Hair follicle dermal papilla cell (primary cell): ENCODE measurements around the gene SIAE. TPM values are rescaled to one million over a fixed set of nuclear protein-coding genes. Genes with fewer than 3 reads are reported as not detected.

ENCODE experiments used
- small RNA-seq: library from RNA; depleted of rRNA; stranded (forward); fragments of <200 nt; gene quantifications from one replicate; pipeline ENCODE3, GENCODE V24; 2012
- total RNA-seq: library from RNA; depleted of rRNA; stranded (reverse); fragments of >200 nt; gene quantifications from 2 replicates; pipeline ENCODE4 v1.2.3, GENCODE V29; 2012

SIAE gene
- 10.1 and 11.5 TPM in 2 replicates for total RNA-seq

DNA sequence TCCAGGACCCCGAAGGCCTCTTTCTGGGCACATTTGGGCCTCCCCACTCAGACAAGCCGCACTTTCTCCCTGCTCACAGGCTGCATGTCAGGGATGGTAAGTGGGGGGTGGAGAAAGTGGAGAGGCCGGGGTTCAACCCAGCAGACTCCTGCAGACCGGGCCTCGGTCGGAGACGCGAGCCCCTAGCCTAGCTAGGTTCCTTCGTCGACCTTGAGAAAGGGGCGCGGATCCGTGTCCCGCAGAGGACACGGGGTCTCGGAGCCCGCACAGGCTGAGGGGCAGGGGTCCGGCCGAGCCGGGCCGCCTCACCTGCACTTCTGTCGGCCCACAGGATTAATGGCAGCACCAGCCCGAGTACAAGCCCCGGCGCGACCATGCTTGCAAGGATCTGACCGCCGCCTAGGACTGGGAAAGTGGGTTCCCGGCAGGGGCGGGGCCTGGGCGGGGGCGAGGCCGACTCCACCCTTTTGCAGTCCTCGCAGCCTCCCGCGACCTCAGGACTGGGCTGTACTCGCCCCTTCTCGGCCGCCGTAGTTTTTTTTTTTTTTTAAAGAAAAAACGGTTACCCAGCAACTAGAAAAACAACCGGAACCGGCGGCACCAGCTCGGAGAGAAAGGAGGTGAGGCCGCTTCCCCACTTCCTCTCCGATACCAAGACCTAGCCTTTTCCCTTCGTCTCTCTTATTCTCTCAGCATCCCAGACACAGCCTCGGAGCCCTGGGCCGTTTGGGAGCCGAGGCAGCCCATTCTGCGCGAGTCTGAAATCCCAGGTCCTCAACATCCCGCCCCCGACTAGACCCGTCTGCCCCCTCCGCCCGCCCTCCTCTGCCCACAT lies at the start of gene SIAE, which contains the start of gene SPA17:
SIAE (minus strand) TSS at position 407 of the 835 bp plus-strand sequence; CDS start at position 376, 31 bp downstream.
SPA17 (plus strand) TSS at position 572 of the 835 bp plus-strand sequence. CDS start 1,361 bp downstream, outside the sequence.

DNA sequence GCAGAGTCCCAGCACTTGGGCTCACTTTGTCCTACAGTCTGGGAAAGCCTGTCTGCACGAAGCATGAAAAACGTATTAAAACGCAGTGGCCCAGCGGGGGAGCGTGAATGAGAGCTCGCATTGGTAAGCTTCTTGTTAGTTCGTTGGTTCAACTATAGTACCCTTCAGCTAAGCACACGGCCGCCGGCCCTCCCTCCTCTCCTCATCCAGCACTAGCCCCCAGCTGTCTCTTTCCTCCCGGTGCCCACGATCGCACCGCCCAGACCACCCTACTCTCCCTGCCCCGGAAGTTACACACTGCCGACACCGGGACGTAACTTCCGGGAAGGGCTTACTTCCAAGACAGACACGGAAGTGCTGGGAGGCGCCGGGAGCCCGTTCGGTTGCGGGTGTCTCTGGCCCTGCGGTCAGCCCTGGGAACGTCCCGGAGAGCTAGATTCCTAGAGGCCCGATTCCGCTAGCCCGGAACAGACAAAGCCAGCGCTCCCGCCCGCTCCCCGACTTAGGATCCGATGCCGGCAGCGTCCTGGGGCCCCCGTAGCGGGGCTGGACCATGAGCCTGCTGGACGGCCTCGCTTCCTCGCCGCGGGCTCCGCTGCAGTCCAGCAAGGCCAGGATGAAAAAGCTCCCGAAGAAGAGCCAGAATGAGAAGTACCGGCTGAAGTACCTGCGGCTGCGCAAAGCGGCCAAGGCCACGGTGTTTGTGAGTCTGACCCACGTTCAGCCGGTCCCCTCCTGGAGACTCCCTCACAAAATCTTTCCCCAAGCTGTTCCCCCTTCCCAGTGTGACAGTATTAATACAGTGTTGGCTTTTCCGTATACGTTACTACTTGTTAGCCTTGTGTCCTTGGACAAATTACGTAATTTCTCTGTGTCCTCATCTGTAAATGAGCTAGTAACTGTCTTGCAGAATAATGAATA lies 50.7 kb downstream of the SIAE start, which contains the start of gene TBRG1:
TBRG1 (plus strand) TSS at position 334 of the 921 bp plus-strand sequence; CDS start at position 554, 220 bp downstream.

DNA sequence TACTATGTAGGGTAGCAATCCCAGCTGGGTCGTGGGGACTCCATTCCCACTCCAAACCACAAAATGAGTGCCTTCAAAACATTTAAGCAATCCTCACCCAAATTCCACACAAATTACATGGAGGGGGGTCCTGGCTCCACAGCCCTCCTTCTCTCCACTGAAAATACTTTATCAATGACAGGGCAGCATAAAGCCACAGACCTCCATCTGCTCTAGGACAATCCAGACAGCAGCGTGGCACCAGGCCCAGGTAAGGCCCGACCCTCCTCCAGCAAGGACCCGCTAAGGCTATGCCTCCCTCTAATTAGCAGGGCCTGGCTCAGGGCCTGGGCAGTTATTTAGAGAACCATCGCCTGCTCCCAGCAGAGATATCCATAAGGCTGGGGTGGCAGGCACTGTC lies 62.5 kb downstream of the SIAE start, which contains the start of gene PANX3:
PANX3 (plus strand) TSS at position 365 of the 400 bp plus-strand sequence. CDS start 129 bp downstream, outside the sequence.

Small RNAs within 50 kb of the gene (small RNA-seq; reads per million reads assigned to genes)
- not detected for gene RNA5SP352

Other genes starting within 250 kb of the SIAE start
- gene OR8B4, start 248.9 kb downstream of the SIAE start, total RNA-seq: not detected in 2 replicates
- not detected in 2 replicates for gene OR8B8, start 228.0 kb downstream of the SIAE start, total RNA-seq
- gene OR8B12, start 130.1 kb downstream of the SIAE start, total RNA-seq: not detected in 2 replicates
- under 0.01 TPM in 1 of 2 replicates, not detected in the other for gene OR8A1, start 103.7 kb downstream of the SIAE start, total RNA-seq
- not detected in 2 replicates for gene PANX3, start 62.3 kb downstream of the SIAE start, total RNA-seq
- 38.3 and 40.9 TPM in 2 replicates for gene TBRG1, start 50.9 kb downstream of the SIAE start, total RNA-seq
- 4.4 and 5.2 TPM in 2 replicates for gene SPA17, start 165 bp upstream of the SIAE start, total RNA-seq
- not detected in 2 replicates for gene NRGN, start 66.2 kb upstream of the SIAE start, total RNA-seq
- gene VSIG2, start 78.5 kb upstream of the SIAE start, total RNA-seq: not detected in 2 replicates
- 0.61 TPM in 1 of 2 replicates, not detected in the other for gene ESAM, start 88.6 kb upstream of the SIAE start, total RNA-seq
- 10.6 and 13.0 TPM in 2 replicates for gene MSANTD2, start 126.7 kb upstream of the SIAE start, total RNA-seq
- 20.3 and 31.0 TPM in 2 replicates for gene ROBO3, start 191.7 kb upstream of the SIAE start, total RNA-seq
- gene ROBO4, start 224.1 kb upstream of the SIAE start, total RNA-seq: 1.1 and 1.3 TPM in 2 replicates
- gene HEPN1, start 245.5 kb upstream of the SIAE start, total RNA-seq: not detected in 2 replicates